Thyroid gland (tissue), 4 donors: ENCODE data around the gene GH1.
"Not testable (repeated sequence)": the region's sequence is repeated elsewhere in the genome, so short reads cannot be mapped to it uniquely, and the experiment has no call there.

Experiments
- POLR2A ChIP-seq, 2 donors: fragments of 450-650 bp; IDR thresholded peaks; one replicate each; pipeline ENCODE4 v1.6.1; 2017; ENCODE audit warnings: antibody characterized with exemption in 2 of 2, mild to moderate bottlenecking in 2 of 2, moderate library complexity in 1 of 2
- TF ChIP-seq, protein P1 (sequence below), 6 experiments: fragments of 200-600 bp in 3 of 6; fragments of 450-650 bp in 3 of 6; sonication (generic) in 3 of 6; IDR thresholded peaks; one replicate each; pipeline ENCODE4 v1.5.1; 2016 to 2019; ENCODE audit warnings: antibody characterized with exemption in 6 of 6, mild to moderate bottlenecking in 2 of 6, inconsistent platforms in 1 of 6, moderate library complexity in 1 of 6

DNA sequence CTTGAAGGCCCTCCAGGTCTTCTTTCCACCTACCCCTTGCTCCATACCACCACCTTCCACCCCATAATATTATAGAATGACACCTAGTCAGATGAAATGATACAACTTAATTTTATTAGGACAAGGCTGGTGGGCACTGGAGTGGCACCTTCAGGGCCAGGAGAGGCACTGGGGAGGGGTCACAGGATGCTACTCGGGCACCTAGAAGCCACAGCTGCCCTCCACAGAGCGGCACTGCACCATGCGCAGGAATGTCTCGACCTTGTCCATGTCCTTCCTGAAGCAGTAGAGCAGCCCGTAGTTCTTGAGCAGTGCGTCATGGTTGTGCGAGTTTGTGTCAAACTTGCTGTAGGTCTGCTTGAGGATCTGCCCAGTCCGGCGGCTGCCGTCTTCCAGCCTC lies 23.8 kb downstream of the GH1 start:
- TF ChIP-seq, protein P1, sequence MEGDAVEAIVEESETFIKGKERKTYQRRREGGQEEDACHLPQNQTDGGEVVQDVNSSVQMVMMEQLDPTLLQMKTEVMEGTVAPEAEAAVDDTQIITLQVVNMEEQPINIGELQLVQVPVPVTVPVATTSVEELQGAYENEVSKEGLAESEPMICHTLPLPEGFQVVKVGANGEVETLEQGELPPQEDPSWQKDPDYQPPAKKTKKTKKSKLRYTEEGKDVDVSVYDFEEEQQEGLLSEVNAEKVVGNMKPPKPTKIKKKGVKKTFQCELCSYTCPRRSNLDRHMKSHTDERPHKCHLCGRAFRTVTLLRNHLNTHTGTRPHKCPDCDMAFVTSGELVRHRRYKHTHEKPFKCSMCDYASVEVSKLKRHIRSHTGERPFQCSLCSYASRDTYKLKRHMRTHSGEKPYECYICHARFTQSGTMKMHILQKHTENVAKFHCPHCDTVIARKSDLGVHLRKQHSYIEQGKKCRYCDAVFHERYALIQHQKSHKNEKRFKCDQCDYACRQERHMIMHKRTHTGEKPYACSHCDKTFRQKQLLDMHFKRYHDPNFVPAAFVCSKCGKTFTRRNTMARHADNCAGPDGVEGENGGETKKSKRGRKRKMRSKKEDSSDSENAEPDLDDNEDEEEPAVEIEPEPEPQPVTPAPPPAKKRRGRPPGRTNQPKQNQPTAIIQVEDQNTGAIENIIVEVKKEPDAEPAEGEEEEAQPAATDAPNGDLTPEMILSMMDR (IDR thresholded peaks at IDR 0.05): not testable (repeated sequence)
- not testable (repeated sequence) for TF ChIP-seq POLR2A (IDR thresholded peaks at IDR 0.05)
